ENCODE results near the gene MRM1. TPM values are rescaled to one million over a fixed set of nuclear protein-coding genes. Genes with fewer than 3 reads are reported as not detected.

Gene MRM1
- total and polyA plus RNA-seq, 2 experiments from 2014 or later, result 3.8 to 5.9 TPM

GRCh38 chr17:36613155-36613554 is 11.8 kb downstream of the MRM1 start:
- H3K4me2 ChIP-seq (ENCODE audit: unreplicated experiment), result no peak overlapping the region
- WGBS, 2 experiments (ENCODE audit: low coverage in 1 of 2, low lambda C conversion rate in 2 of 2, missing lambda C conversion rate in 2 of 2), result 64 to 67% methylated on average over 4 of the region's 4 CpGs
- H3K36me3 ChIP-seq (ENCODE audit: low read depth), result no peaks in the 10 kb centered on the region
- H4K20me1 ChIP-seq (ENCODE audit: insufficient read depth), result no peaks in the 10 kb centered on the region
- TF ChIP-seq EZH2 (IDR thresholded peaks at IDR 0.05; ENCODE audit: insufficient read depth, poor library complexity, severe bottlenecking), result no peak
- TF ChIP-seq EZH2phosphoT487 (IDR thresholded peaks at IDR 0.05; ENCODE audit: insufficient read depth, low read depth), result no peak
- no peaks in the 10 kb centered on the region for H3K9me3 ChIP-seq (ENCODE audit: low read depth)
- H3K27ac ChIP-seq, result no peak overlapping the region
- no peaks in the 10 kb centered on the region for H3F3A ChIP-seq (ENCODE audit: insufficient read depth)
- no peaks in the 10 kb centered on the region for H3K9me2 ChIP-seq (ENCODE audit: insufficient read depth)
- H3K4me3 ChIP-seq, result no peak overlapping the region
- H3K9ac ChIP-seq, result no peak overlapping the region
- H3K27me3 ChIP-seq (replicated peaks; ENCODE audit: insufficient read depth), result no peaks in the 10 kb centered on the region
- peaks cover 5% of the 10 kb centered on the region; the same call in 1 of the 2 replicates for H3K4me1 ChIP-seq (ENCODE audit: insufficient read depth)
- no peak for DNase-seq
- H2AFZ ChIP-seq, result no peak overlapping the region
- no peaks in the 10 kb centered on the region for H3K79me2 ChIP-seq (ENCODE audit: insufficient read depth)
- in situ Hi-C loops (cut with MboI), result no loop called here

GRCh38 chr17:36614081-36614480 is 12.7 kb downstream of the MRM1 start:
- Histone ChIP-seq H3K79me2 (ENCODE audit: insufficient read depth) (no peaks in the 10 kb centered on the region), H3F3A (ENCODE audit: insufficient read depth) (no peaks in the 10 kb centered on the region), H2AFZ (no peak overlapping the region), H3K9me2 (ENCODE audit: insufficient read depth) (no peaks in the 10 kb centered on the region), H4K20me1 (ENCODE audit: insufficient read depth) (no peaks in the 10 kb centered on the region), H3K4me2 (ENCODE audit: unreplicated experiment) (no peak overlapping the region), H3K4me1 (ENCODE audit: insufficient read depth) (peaks cover 5% of the 10 kb centered on the region; the same call in 1 of the 2 replicates), H3K9ac (no peak overlapping the region), H3K27me3 (replicated peaks; ENCODE audit: insufficient read depth) (no peaks in the 10 kb centered on the region), H3K36me3 (ENCODE audit: low read depth) (no peaks in the 10 kb centered on the region), H3K4me3 (no peak overlapping the region), H3K27ac (no peak overlapping the region), H3K9me3 (ENCODE audit: low read depth) (no peaks in the 10 kb centered on the region)
- 41 to 55% methylated on average over 7 of the region's 7 CpGs for WGBS, 2 experiments (ENCODE audit: low coverage in 1 of 2, low lambda C conversion rate in 2 of 2, missing lambda C conversion rate in 2 of 2)
- no peak for TF ChIP-seq EZH2phosphoT487 (IDR thresholded peaks at IDR 0.05; ENCODE audit: insufficient read depth, low read depth)
- TF ChIP-seq EZH2 (IDR thresholded peaks at IDR 0.05; ENCODE audit: insufficient read depth, poor library complexity, severe bottlenecking), result no peak
- in situ Hi-C loops (cut with MboI), result no loop called here
- no peak for DNase-seq

GRCh38 chr17:36614933-36615332 is 13.6 kb downstream of the MRM1 start:
- no peak for TF ChIP-seq EZH2phosphoT487 (IDR thresholded peaks at IDR 0.05; ENCODE audit: insufficient read depth, low read depth)
- TF ChIP-seq EZH2 (IDR thresholded peaks at IDR 0.05; ENCODE audit: insufficient read depth, poor library complexity, severe bottlenecking), result no peak
- WGBS, 2 experiments (ENCODE audit: low coverage in 1 of 2, low lambda C conversion rate in 2 of 2, missing lambda C conversion rate in 2 of 2), result 46 to 53% methylated on average over 5 of the region's 5 CpGs
- Histone ChIP-seq H4K20me1 (ENCODE audit: insufficient read depth) (no peaks in the 10 kb centered on the region), H3K9me2 (ENCODE audit: insufficient read depth) (no peaks in the 10 kb centered on the region), H3K27ac (no peak overlapping the region), H3K9me3 (ENCODE audit: low read depth) (no peaks in the 10 kb centered on the region), H3K79me2 (ENCODE audit: insufficient read depth) (no peaks in the 10 kb centered on the region), H3K27me3 (replicated peaks; ENCODE audit: insufficient read depth) (no peaks in the 10 kb centered on the region), H3K9ac (no peak overlapping the region), H2AFZ (no peak overlapping the region), H3K4me2 (ENCODE audit: unreplicated experiment) (no peak overlapping the region), H3K4me1 (ENCODE audit: insufficient read depth) (peaks cover 5% of the 10 kb centered on the region; the same call in 1 of the 2 replicates), H3K36me3 (ENCODE audit: low read depth) (no peaks in the 10 kb centered on the region), H3K4me3 (no peak overlapping the region), H3F3A (ENCODE audit: insufficient read depth) (no peaks in the 10 kb centered on the region)
- no peak for DNase-seq
- in situ Hi-C loops (cut with MboI), result no loop called here

- no peak for DNase-seq
- Histone ChIP-seq H3K4me2 (ENCODE audit: unreplicated experiment) (no peak overlapping the region), H2AFZ (no peak overlapping the region), H3K36me3 (ENCODE audit: low read depth) (no peaks in the 10 kb centered on the region), H3K27me3 (replicated peaks; ENCODE audit: insufficient read depth) (no peaks in the 10 kb centered on the region), H3K9ac (no peak overlapping the region), H3K4me3 (no peak overlapping the region), H3K27ac (no peak overlapping the region), H4K20me1 (ENCODE audit: insufficient read depth) (no peaks in the 10 kb centered on the region), H3K79me2 (ENCODE audit: insufficient read depth) (no peaks in the 10 kb centered on the region), H3F3A (ENCODE audit: insufficient read depth) (no peaks in the 10 kb centered on the region), H3K9me2 (ENCODE audit: insufficient read depth) (no peaks in the 10 kb centered on the region), H3K9me3 (ENCODE audit: low read depth) (no peaks in the 10 kb centered on the region), H3K4me1 (ENCODE audit: insufficient read depth) (peaks cover 3% of the 10 kb centered on the region; the same call in 1 of the 2 replicates)
- WGBS, 2 experiments (ENCODE audit: low coverage in 1 of 2, low lambda C conversion rate in 2 of 2, missing lambda C conversion rate in 2 of 2), result 72 to 75% methylated on average over 16 of the region's 16 CpGs
- in situ Hi-C loops (cut with MboI), result no loop called here
- TF ChIP-seq EZH2 (IDR thresholded peaks at IDR 0.05; ENCODE audit: insufficient read depth, poor library complexity, severe bottlenecking) (no peak), EZH2phosphoT487 (IDR thresholded peaks at IDR 0.05; ENCODE audit: insufficient read depth, low read depth) (no peak)
Measured at GRCh38 chr17:36616061-36617029, 15.0 kb downstream of the MRM1 start.
